Measurements from ENCODE around the gene CHST15.

GRCh38 chr10:124081547-124082140 lies 11.8 kb downstream of the CHST15 start:
- TF ChIP-seq CTCF (IDR thresholded peaks at IDR 0.05) (no peak), POLR2A (IDR thresholded peaks at IDR 0.05) (no peak)
